ENCODE results near the gene WLS. TPM values are rescaled to one million over a fixed set of nuclear protein-coding genes. Genes with fewer than 3 reads are reported as not detected.
A peak's percentile ranks its signal among the peaks of the same experiment; 100 is the strongest.
"Not testable (repeated sequence)": the region's sequence is repeated elsewhere in the genome, so short reads cannot be mapped to it uniquely, and the experiment has no call there.

WLS gene
- total RNA-seq, 1 donor from 2014 or later: 85.4 TPM

DNA sequence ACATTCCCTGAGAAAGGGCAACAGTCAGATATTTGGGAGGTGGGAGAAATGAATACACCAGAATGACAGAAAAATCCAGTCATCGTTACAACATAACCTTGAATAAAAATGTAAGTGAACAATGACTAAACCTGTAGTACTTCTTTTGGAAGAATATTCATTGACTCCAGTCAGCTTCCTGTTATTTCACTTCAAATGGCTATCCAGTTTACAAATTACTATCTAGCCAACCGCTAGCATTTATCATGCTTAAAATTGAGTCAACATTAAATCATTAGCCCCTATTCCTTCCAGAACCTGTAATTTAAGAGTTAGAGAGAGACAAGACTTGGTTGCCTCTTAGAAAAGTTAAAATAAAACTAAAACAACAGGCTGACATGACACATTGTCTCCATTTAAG, 33.6 kb downstream of the WLS start:
- DNase-seq: no peak

DNA sequence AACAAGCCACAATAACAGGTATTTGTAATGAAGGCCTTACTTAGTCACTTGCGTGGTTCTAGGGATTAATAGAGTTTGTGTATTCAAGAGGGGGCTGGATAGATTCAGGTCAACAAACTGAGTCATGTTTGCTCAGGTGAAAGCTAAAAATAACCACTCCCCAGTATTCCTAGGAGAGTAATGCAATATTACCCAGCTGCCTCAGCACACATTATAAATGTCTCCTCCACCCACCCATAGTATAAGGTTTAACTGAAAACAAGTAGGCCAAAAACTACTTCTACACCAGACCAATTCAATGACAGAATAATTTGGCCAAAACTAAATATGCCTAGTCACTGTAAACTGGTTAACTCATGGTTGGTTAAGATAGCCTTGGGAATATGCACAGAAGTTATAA, 34.4 kb downstream of the WLS start:
- DNase-seq: no peak

DNA sequence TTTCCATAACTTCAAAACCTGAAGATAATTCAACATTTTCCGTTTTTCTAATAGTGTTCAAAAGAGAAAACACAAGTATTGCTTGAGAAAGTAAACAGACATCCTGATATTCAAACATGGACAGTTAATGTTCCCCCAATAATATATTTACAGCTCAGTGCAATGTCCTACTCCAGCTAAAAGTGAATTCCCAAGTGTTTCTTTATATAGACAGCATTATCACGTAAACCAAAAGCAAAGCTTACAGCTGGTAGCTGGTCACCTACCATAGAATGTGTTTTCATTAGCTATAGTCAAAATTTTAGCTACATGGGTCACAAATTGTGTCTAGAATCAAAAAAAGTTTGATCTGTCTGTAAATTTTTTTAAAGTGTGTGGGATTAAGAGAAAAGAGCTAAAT, 34.9 kb downstream of the WLS start:
- no peak for DNase-seq

DNA sequence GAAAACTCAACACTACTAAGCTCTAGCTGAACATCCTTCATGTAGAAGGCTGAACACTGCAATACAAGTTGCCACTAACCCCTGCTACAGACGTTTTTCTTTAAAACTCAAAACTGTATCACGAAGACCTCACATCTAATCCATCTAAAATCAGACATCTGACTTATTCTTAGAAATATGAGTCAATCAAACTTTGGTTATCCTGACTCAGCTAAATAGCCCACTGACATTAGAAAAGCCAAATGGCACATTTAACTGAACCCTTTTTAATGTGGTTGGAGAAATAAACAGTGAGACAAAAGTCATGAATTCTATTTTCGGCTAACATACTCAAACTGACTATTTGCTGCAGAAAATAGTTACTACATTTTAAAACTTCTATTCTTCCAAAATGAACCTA, 35.6 kb downstream of the WLS start:
- no peak for DNase-seq

DNA sequence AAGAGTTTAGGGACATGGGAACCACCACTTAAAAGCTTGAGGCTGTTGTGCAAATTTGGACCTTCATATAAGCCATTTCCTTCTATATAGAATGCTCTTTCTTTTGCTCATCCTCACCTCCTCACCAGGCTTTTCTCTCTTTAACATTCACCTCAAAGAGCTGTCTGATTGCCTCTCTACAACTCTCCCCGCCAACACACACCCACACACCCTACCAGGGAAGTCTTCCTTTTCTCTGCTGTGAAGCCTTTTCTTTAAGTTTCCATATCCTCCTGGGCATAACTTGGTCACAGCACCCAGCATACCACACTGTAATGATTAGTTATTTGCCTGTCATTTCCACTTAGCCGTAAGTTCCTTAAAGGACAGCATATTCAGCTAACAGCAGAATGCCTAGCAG, 40.6 kb downstream of the WLS start:
- no peak for DNase-seq

DNA sequence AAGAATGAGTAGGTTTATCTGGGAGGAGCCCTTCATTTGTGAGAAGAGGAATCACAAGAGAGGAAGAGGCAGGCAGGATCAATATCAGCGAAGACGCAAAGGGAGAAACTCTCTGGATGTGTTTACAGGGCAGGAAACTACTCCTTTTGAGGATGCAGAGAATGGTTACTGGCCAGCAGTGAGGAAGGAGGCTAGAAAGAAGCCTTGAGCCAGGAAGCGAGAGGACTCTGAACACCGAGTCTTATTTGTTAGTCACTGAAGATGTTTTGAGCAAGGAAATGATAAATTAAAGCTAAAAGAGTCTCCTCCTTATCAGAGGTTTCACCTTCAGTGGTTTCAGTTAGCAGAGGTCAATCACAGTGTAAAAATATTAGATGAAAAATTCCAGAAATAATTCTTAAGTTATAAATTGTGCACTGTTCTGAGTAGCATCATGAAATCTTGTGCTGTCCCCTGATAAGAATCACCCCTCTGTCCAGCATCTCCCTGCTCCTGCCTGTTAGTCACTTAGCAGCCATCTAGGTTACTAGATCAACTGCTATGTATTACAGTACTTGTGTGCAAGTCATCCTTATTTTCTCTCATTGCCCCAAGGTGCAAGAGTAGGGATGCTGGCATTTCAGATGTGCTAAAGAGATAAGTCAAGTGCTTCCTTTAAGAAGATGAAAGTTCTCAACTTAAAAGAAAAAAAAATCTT, 43.5 kb downstream of the WLS start:
- no peak for DNase-seq

DNA sequence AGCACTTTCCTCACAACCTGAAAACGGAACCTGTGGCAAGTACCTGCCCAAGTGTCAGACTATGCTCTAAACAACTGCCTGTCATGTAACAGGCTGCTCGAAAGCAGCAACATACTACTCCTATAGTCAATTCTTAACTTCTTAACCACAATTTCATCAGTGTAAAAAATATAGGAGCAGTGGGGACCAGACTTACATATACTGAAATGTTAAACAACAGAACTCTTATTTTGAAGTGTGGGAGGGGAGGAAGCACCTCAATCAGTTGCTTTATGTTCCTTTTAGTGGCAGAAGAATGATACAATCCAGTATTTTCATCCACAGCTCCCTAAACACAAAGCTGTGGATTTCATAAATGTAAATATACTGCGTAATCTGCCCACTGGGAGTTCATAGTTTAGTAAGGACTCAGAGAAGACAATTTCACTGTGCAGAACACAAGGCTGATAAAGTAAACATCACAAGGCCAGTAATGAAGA, 44.2 kb downstream of the WLS start:
- no peak for DNase-seq

DNA sequence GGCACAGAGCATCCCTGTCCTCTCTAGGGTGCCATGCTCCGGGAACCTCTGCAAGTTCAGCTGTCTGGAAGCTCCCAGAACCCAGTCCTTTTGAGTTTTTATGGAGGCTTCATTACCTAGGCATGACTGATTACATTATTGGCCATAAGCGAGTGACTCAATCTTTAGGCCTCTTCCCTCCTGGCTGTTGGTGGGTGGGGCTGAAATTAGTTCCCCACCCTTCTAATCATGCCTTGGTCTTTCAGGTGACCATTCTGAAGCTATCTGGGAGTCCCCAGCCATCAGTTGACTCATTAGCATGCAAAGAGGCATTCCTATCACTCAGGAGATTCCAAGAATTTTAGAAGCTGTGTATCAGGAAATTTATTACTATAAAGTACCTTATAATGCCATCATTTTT, 46.6 kb downstream of the WLS start:
- no peak for DNase-seq

DNA sequence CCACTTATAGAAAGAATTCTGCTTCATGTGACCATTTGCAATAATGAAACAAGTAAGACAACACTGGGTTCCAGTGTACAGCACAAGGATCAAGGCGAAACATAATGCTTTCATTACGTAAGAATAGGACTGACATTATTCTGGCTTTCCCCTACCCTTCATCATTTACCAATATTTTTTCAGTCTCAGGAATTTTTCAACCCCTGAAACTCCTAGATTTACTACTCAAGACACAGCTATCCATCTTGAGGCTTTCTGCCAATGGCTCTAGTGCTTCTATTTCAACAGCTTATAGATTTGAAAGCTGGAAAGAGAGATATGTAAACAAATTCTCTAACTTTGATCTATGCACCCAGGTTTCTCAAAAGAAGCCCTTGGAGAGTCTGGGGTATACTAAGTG, 48.4 kb downstream of the WLS start:
- no peak for DNase-seq

DNA sequence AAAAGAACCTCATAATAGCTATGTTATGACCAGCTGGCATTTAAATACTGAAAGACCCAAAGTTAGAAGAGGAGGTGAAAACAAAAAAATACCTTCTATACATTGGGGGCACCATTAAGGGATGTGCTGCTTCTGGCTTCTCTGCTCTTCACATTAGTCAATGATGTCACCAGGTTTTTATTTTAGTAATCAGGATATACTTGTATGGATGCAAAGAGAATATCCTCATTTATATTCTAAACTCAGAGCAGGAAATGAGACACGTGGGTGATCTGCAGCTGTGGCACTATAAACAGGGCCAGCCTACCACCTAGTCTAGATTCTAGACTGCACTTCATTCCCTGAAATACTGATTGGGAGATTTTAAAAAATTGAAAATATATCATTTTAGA, 51.2 kb downstream of the WLS start:
- DNase-seq: no peak

DNA sequence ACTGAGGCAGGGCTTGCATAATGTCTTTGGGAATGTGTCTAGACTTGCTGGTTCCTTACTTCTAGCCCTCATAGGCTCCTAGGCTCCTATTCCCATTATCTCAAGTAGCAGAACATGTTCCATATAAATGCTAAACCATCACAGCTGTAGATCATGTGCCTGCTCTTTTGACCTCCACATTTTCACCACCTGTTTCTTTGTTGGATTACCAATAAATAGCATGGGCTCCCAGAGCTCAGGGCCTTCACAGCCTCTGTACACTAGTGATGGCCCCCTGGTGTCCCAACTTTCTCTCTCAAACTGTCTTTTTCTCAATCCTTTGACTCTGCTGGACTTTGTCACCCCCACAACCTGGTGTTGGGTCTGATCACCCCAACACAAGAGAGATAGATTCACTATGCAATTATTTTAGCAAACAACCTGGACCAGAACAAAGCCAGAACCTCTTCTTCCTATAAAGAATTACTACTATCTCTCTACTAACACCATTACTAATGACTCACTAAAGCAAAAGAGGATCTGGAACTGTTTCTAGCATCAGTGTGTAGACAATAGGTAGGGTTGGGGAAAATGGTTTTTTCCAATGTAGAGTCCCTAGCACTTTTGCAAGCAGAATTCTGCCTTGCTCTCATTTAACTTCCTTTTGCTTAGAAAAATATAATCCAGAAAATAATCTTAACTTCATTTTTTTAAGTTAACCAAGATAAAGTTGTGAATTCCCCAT, 51.7 kb downstream of the WLS start:
- no peak for DNase-seq

DNA sequence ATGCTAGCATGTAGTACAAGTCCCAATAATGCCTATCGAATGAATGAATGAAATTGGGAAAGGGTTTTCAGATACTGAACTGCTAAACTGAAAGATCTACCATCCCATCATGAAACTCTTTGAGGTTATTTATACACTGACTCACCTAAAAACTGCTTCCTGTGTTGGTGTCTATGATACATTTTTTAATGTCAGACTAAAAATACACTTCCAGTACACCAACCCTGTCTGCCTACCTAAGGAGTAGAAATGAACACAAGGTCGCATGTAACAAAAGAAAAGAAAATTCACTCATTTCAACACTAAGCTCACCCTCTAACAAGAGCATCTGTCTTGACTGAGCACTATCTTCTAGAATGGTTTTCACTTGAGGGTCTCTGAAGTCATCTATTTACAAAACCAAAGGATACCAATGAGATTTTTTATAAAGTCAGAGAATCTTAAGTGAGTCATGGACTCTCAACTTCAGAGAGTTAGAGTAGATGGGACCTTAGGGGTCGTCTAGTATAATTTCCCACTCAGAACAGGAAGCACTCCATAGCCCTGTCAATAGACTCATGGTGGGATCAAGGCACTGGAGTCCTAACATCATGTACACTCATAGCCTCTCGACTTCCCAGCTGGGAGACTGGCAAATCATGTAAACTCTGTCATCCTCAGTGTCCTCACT, 53.4 kb downstream of the WLS start:
- DNase-seq: no peak

DNA sequence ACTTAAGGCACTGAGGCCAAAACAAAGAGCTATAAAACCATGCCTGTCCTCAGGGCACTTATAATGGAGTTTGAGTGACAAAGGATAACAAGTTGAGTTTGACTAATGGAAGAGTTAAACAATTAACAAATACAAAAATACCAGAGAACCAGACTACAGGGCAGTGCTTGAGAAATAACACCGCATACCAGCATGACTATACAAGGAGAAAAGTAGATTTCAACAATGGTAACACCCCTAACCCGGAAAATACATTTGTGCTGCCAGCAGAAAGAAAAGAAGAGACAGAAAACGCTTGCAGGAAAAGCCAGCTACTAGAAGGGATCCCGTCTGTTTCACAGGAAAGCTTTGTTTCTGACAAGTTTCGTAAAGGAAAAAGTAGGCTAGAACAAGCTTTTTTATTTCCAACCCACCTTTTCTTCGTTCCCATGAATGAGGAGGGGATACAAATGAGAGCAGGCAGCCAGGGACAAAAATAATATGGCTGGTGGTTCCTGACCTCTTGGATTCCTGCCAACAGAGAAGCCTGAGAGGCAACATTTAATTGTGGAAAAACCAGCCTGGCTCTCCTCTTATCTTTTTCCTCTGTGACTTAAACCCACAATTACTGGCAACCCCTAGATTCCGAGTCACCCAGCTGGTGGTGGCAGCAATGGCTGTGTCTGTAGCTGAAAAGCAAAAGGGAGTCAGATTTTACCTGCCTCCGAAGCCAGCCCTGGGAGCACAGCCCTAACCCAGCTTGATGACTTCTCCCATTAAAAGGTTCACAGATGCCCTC, 56.5 kb downstream of the WLS start:
- DNase-seq: peak; percentile 4

DNA sequence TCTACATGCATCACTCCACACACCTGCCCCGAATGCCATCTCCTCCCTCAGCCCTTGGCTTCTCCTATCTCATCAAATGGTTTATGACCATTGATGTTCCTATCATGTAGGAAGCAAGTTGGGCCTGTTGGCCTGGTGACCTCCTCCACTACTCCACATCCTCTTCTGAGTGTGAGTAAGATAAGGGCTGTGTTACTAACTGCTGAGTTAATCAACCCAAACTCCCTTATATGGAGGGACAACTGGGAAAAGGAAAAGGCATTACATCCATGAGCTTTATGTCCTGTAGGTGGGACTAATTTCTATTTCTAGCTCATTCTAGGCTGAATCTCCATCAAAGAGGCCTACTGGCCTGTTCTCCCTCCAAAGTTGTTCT, 57.6 kb downstream of the WLS start:
- peak; percentile 6 for DNase-seq

DNA sequence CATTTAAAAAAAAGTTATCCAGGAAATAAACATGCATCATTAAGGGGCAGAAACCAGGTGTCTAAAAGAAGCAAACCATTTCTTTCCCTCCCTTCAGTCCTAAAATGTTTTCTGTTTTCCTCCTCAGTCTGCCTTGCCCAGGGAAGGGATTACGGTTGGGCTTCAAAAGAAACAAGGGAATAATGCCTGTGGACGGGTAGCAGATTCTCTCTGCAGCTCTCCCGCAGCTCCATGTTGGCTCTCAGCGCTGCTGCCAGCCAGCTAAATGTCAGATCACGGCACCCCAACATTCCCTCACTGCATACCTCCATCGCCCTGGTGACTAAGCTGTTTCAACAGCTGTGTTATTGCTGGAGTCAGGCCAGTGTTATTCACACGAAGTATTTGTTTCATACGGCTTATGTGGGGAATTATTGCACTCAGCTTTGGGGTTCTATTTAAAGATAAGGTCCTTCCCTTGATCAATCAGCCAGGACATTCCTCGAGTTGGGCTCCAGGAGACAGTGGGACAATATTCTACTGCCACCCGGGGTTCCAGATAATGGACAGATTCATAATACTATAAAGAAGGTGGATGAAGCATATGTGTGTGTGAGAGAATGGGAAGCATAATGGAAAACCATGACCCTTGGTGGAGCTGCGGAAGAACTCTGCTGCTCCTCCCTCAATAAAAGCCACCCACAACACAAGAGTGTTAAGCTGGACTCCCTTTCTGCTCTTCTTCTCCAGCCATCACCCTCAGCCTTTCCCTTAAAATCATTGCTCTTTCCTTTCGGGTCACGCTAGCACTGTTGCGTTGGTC, 58.2 kb downstream of the WLS start:
- peak; percentile 66 for DNase-seq

DNA sequence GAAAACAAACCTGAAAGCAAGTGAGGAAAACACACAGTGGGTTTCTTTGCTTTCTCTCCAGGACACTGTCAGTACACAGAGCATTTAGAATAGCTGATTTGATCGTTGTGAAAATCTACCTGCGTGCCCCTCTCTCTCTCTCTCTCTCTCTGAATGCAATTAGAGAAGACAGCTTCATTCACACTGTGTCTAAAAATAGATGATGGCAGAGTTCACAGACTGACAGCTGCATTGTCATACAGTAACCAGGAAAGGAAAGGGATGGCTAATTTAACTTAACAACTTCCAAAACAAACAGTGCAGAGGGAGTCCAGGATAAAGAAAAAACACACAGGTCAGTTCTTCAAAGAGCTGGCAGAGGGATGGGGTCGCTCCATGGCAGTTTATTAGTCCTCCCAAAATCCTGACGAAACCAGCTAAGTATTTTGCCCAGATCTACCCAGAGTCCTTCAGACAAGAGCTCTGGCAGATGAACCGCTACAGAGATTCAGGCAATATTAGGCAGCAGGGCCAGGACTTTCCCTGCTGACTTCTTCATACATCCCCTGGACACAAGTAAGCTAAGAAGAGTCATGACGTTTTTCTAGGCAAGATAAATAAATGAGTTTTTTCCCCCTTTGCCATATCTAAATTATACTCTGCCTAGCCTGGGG, 58.9 kb downstream of the WLS start:
- no peak for DNase-seq

DNA sequence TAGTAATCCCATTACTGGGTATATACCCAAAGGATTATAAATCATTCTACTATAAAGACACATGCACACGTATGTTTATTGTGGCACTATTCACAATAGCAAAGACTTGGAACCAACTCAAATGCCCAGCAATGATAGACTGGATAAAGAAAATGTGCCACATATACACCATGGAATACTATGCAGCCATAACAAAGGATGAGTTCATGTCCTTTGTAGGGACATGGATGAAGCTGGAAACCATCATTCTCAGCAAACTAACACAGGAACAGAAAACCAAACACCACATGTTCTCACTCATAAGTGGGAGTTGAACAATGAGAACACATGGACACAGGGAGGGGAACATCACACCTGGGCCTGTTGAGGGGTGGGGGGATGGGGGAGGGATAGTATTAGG, 60.5 kb downstream of the WLS start:
- DNase-seq: not testable (repeated sequence)

DNA sequence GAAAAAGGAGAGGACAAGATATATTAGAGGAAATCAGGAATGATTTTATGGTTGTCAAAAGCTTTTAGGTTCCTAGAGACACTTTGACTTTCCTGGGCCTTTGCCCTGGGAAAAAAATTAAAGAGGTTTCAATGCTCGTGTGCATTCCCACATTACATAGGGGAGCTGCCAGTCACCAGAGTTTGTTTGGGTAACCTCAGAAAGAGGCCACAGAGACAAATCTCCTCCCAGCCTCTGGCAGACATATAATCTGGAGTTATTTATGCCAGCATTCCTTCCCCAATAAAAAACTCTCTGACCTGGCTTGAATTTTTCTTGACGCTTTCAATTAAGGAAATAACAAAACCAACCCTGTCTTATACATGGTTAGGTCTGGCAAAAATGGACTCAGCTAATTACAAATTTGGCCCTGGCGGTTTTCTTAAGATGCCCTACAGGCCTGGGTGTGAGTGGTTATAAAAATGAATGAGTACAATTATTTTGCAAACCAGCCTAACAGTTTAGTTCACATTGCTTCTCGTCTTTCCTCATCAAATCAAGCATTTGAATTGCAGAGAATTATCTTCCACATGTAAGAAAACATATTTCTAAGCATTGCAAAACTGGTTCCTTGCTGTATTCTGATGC, 63.7 kb downstream of the WLS start:
- no peak for DNase-seq

DNA sequence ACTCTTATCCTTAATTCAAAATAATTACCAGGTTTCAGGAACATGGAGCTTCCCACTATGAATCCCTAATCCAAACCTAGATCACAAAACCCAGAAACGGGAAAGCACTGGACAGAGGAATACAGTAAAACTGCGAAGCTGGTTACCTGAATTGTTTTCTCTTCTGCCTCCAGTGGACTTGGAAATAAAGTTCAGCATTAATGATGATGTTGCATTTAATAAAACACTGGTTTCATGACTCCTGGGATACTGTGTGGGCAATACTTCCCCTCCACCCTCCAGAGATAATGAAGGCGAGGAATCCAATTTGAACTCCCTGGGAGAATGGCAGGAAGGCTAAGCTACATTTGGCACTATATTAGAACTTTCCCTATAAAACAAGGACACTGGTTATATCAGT, 65.1 kb downstream of the WLS start:
- DNase-seq: no peak

DNA sequence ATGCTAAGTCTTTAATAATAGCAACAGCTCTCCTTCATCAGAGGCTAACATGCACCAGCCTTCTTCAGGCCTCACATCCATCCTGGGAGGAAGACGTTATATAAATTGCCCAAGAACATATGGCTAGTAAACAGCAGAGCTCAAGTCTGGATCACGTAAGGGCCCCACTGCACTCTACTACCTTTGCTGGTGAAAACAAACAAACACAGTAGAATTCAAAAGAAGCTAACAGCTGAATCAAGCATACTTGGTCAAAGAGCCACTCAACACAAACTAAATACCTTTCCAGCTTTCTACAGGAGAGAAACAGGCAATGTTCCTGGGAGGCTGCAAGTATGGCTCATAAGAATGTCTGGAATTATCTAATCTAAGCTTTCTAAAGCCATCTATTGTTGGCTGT, 66.0 kb downstream of the WLS start:
- DNase-seq: no peak

DNA sequence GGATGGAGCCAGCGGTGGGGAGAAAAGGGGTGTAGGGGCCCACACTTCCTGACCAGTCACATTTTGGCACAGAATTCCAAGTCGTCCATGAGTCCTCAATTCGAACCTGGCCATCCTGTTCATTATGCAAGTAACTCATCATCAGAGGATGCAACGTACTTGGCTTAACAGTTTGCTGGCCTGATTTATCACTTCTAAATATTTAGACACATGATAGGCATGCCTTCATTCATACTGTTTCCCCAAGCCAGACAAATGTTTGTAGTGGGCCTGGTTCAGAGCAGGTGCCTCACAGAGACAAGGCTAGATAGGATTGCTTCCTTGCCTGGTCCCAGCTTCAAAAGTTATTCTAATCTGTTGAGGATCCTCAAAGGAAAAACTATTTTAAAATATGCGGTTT, 66.7 kb downstream of the WLS start:
- DNase-seq: no peak

Data from skin of body (tissue), 2 donors.